GM18498 (cell line): ENCODE data around the gene KRT13.

ENCODE experiments used
- ATAC-seq: cut with Tn5 transposase; IDR thresholded peaks from one replicate; pipeline ENCODE4 v1.9.1; 2021; ENCODE audit warnings: mild to moderate bottlenecking, moderate library complexity; ENCODE audit not compliant: unreplicated experiment

The KRT13 gene

DNA sequence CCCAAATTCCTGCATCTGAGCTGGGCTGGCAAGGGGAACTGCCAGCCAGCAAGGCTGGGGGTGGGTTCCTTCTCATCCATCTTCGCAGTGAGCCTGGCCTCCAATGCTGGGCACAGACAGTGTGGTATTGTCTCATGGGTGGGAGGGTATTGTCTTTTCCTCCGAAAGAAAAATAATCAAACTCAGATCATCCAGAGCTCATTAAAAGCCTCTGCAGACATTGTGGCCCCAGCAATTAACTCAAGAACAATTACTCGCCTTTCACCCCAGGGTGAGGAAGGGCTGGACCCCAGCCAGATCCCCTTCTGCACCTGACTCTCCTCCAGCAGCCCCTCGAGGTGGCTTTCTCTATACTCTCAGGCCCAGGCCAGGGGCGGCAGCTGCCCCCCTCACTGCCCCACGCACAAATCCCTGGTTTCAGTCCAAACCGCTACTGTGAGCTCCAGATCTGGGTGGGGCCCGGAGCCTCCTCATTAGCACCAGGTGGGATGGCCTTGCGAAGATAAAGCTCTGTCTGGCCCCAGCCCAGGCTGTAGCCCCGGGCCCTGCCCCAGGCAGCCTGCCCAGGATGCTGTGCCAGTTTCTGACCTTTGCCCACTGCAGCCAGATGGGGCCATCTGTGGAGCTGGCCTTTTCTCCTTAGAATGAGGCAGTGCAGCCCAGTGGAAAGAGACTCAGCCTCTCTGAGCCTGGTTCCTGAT lies 15.6 kb upstream of the KRT13 start:
- ATAC-seq, result no peak

DNA sequence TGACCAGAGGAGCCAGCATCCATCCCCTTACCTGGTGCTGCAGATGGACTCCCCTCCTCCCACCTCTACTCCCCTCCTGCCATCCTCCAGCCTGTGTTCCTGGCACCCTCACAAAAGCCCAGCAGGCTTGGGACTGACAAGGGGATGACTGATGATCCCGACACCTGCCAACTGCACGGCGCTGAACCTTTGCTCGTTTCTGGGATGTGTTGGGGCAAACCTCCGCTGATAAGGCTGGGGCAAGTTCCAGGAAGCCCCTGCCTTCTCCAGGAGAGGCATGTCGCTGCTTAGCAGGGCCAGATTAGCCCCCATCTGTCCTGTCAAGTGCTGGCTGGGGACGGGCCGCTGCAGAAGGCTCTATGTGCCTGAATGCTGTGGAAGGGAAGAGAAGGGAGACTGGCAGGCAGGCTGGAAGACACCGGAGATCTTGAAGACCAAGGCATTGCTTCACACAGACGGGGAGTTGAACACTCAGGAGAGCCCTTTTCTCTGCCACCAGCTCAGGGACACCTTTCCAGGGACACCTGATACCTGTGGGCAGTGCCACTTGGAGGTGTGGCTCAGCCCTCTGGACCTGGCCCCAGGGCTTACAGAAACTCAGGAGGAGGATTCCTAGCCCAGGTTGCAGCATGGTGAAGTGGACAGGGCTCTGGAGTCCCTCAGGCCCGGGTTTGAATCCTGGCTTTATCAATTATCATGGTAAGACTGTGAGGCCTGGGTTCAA lies 14.3 kb upstream of the KRT13 start:
- ATAC-seq, result no peak

DNA sequence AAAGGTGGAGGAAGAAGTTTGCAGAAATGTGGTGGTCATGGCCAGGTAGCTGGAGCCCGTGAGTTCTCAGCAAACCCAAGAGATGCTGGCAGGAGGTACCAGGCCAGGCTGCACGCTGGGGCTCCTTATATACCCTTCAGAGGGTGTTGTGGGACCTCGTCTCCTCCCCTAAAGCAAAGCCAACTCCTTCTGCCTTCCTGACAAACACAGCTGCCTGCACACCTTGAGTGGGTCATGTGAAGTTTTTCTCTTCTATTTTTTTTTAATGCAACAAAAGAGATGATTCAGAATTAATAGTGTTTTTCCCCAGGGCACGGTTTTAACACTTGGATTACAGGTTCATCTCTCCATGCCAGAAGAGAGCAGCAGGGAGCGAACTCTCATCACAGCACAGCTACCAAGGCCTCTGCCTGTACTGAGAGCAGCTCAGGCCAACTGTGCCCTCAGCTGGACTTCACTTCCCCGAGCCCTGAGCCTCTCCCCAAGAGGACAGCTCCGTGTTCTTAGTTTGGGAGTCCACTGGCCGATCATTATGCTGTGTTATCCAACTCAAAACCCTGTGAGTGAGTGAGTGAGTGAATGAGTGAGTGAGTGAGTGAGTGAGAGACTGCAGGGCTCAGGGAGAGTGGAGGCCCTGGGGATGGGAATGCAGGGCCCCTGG lies 13.5 kb upstream of the KRT13 start, which contains the start of gene KRT15:
TSS of gene KRT15 (minus strand) at position 102 of the 661 bp plus-strand sequence. CDS start at position 39, 63 bp downstream.
- no peak for ATAC-seq

DNA sequence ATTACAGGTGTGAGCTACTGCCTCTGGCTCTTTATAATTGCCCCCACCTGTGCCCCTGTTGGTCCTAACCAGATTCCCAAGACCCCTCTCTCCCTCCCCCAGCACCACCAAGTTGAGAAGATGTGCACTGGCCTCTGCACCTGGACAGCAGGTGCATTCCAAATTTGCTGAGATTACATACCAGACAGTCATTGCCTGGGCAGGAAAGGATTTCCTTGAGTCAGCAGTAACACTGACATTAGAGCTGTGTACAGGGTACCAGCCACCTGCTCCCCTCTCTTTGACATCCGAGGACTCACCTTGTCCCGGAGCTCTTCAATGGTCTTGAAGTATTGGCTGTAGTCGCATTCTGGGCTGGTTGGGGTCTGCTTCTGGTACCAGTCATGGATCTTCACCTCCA lies 12.6 kb upstream of the KRT13 start:
- ATAC-seq, result no peak

- no peak for ATAC-seq
Measured at GRCh38 chr17:41516830-41517283, 11.4 kb upstream of the KRT13 start.

- no peak for ATAC-seq
Measured at GRCh38 chr17:41516147-41516829, 10.9 kb upstream of the KRT13 start.

GRCh38 chr17:41513168-41513547 lies 7.7 kb upstream of the KRT13 start:
- ATAC-seq, result no peak

DNA sequence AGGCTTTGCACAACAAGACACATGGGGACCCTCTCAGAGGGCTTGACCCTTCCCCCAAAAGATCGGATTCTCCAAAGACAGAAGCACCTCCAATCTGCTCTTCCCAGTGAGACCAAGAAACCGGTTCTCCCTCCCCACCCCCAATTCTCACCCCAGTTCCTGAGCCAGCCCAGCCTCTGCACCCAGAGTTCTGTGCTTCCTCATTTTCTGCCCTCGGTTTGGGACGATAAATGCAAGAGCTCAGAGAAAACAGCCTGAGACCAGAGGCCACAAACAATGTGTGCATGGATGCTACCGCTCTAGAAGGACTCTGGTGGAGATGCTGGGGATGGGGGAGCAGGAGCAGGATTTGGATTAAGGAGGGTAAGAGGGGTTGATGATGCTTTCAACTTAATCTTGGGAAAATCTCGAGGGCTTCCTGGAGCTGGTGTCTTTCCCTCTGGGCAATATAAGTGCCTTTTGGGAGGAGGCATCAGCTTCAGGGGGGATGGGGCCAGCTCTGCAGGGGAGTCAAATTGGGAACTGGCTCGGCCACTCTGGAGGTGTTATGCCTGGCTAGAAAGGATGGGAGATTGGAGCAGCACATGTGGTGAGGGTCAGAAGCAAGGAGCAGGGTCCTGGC lies 7.2 kb upstream of the KRT13 start:
- ATAC-seq, result no peak

- ATAC-seq, result no peak
Measured at GRCh38 chr17:41511716-41512115, 6.3 kb upstream of the KRT13 start.

GRCh38 chr17:41511116-41511515 lies 5.7 kb upstream of the KRT13 start:
- ATAC-seq, result no peak

- ATAC-seq, result no peak
Measured at GRCh38 chr17:41510251-41511065, 5.0 kb upstream of the KRT13 start.

DNA sequence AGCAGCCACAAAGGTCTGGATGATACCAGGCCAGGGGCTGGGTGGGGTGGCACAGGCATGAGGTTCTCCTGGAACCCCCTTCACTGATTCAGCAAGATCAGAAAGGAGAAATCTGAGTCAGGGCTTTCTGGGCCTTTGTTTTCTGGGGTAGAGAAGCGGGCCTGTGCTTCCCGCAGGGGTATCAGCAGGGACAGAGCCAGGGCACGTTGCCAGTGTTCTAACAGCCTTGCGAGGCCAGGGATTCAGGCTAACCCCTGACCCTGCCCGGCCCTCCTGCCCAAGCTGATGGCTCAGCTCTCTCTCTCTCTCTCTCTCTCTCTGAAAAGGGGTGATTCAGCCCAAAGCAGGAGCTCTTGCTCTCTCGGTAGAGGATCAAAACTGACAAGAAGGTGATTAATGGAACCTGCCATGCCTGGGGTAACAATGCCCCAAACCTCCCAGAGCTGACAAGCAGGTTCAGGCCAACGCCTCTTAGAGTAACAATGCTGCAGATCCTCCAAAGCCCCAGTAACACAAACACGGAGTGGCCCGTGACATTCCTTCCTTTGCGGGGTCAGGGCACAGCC lies 2.0 kb upstream of the KRT13 start:
- ATAC-seq, result no peak

- no peak for ATAC-seq
Measured at GRCh38 chr17:41505809-41506767, 676 bp upstream of the KRT13 start.

DNA sequence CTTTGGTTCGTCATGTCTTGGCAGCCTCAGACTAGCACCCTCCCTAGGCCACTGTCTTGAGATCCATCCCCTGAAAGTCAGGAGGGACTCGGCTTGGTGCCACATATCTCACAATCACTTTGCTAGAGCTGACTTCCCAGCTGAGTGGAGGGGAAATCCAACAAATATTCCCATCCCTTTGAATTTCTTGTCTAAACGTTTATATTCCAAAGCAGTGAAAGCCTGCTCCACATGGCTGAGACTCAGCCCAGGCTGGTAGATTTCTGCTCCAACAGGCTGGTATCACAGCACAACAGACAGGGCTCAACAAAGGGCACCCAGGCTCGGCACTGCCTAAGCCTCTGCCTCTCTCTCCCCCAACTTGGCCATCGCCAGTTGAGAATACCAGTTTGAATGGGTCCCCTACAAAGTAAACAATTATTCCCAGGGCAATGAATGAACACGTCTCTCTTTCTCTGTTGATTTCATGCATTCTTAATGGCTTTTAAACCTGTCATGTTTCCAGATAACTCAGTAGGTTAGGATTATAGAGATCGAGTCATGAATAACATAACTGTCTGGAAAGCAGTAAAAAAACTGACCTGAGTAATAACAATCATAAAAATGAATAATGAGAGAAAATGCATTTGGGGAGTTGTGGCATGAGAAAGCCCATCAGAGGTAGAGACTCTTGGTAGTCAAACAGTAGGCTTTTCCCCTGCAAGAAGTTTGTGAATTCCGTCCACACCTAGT lies 1.0 kb downstream of the KRT13 start:
- no peak for ATAC-seq

- ATAC-seq, result no peak
Measured at GRCh38 chr17:41503202-41503601, 2.2 kb downstream of the KRT13 start.

- no peak for ATAC-seq
Measured at GRCh38 chr17:41500131-41500911, 5.1 kb downstream of the KRT13 start.

GRCh38 chr17:41499714-41500113 lies 5.7 kb downstream of the KRT13 start:
- no peak for ATAC-seq
